GM23248 (cell line): ENCODE data around the gene DAB1. TPM values are rescaled to one million over a fixed set of nuclear protein-coding genes. Genes with fewer than 3 reads are reported as not detected.

Source experiments
- DNase-seq: peaks from one replicate; pipeline ENCODE4 v3.0.0-alpha.2; 2015
- H2AFZ ChIP-seq: fragments of 200-600 bp; sonication (generic); 2 replicates; pipeline ENCODE4 v1.6.1; 2016; ENCODE audit warnings: antibody characterized with exemption
- H3F3A ChIP-seq: fragments of 200-600 bp; sonication (generic); 2 replicates; pipeline ENCODE4 v1.6.1; 2016; ENCODE audit warnings: mild to moderate bottlenecking, antibody characterized with exemption, mixed run types; ENCODE audit not compliant: insufficient read depth
- H3K27ac ChIP-seq: fragments of 200-600 bp; sonication (generic); 2 replicates; pipeline ENCODE4 v1.5.1; 2016; ENCODE audit warnings: mild to moderate bottlenecking
- H3K27me3 ChIP-seq: fragments of 200-600 bp; sonication (generic); replicated peaks from 2 replicates; pipeline ENCODE4 v1.6.1; 2016; ENCODE audit warnings: mild to moderate bottlenecking; ENCODE audit not compliant: insufficient read depth
- H3K36me3 ChIP-seq: fragments of 200-600 bp; sonication (generic); 2 replicates; pipeline ENCODE4 v1.6.1; 2016; ENCODE audit warnings: low read depth, mild to moderate bottlenecking
- H3K4me1 ChIP-seq: fragments of 200-600 bp; sonication (generic); 2 replicates; pipeline ENCODE4 v1.6.1; 2016; ENCODE audit warnings: mild to moderate bottlenecking; ENCODE audit not compliant: insufficient read depth
- H3K4me2 ChIP-seq: fragments of 200-600 bp; sonication (generic); one replicate; pipeline ENCODE4 v1.6.1; 2016; ENCODE audit warnings: mild to moderate bottlenecking; ENCODE audit not compliant: unreplicated experiment
- H3K4me3 ChIP-seq: fragments of 200-600 bp; sonication (generic); 2 replicates; pipeline ENCODE4 v1.5.1; 2016; ENCODE audit warnings: mild to moderate bottlenecking
- H3K79me2 ChIP-seq: fragments of 200-600 bp; sonication (generic); 2 replicates; pipeline ENCODE4 v1.6.1; 2016; ENCODE audit warnings: mild to moderate bottlenecking; ENCODE audit not compliant: insufficient read depth
- H3K9ac ChIP-seq: fragments of 200-600 bp; sonication (generic); 2 replicates; pipeline ENCODE4 v1.6.1; 2016; ENCODE audit warnings: mild to moderate bottlenecking
- H3K9me2 ChIP-seq: fragments of 200-600 bp; sonication (generic); 2 replicates; pipeline ENCODE4 v1.6.1; 2016; ENCODE audit warnings: mixed run types, mild to moderate bottlenecking, moderate library complexity; ENCODE audit not compliant: insufficient read depth
- H3K9me3 ChIP-seq: fragments of 200-600 bp; sonication (generic); one replicate; pipeline ENCODE4 v1.6.1; 2017; ENCODE audit warnings: low read depth
- H4K20me1 ChIP-seq: fragments of 200-600 bp; sonication (generic); 2 replicates; pipeline ENCODE4 v1.6.0; 2016; ENCODE audit not compliant: insufficient read depth
- EZH2 ChIP-seq: fragments of 200-600 bp; sonication (generic); IDR thresholded peaks from 2 replicates; pipeline ENCODE4 v1.6.1; 2018; ENCODE audit warnings: antibody characterized with exemption, mild to moderate bottlenecking; ENCODE audit not compliant: insufficient read depth, poor library complexity, severe bottlenecking
- EZH2phosphoT487 ChIP-seq: fragments of 200-600 bp; sonication (generic); IDR thresholded peaks from 2 replicates; pipeline ENCODE4 v1.6.1; 2018; ENCODE audit warnings: antibody characterized with exemption, moderate library complexity, mild to moderate bottlenecking, low read depth; ENCODE audit not compliant: insufficient read depth
- WGBS, 2 experiments: methylation state at CpG; one replicate each; pipeline ENCODE4 v1.1.6; 2015 to 2017; ENCODE audit warnings: low lambda C conversion rate in 2 of 2, low coverage in 1 of 2; ENCODE audit errors: missing lambda C conversion rate in 2 of 2; 5-methylcytosine and 5-hydroxymethylcytosine counted together
- in situ Hi-C: fragments of 300-500 bp; cut with MboI; formaldehyde crosslinking; loops from 2 replicates; pipeline ENCODE4 v1.15.0; 2020
- polyA plus RNA-seq: library from polyadenylated mRNA; unstranded; fragments of >200 nt; fragmentation: Nextera tagmentation; extraction: Ambion mirVana; gene quantifications from 2 replicates; pipeline ENCODE4 v1.2.1, GENCODE V29; 2016
- total RNA-seq: library from RNA; depleted of rRNA; stranded (reverse); fragments of >200 nt; shearing (Covaris generic); gene quantifications from 2 replicates; pipeline ENCODE4 v1.2.3, GENCODE V29; 2014

The DAB1 gene
- total and polyA plus RNA-seq, 2 experiments from 2014 or later, result 0.11 to 0.39 TPM

DNA sequence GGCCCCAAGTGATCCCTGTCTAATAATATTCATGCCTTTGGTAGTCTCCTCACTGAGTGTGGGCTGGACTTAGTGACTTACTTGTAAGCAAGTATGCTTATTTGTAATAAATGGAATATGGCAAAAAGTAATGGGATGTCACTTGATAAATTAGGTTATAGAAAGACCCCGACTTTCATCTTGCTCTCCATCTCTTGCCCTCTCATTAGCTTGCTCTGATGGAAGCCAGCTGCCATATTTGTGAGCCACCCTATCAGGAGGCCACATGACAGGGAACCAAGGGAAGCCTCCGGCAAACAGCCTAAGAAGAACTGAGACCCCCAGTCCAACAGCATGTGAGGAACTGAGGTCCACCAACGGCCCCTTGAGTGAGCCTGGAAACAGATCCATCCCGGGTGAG lies 107.0 kb downstream of the DAB1 start:
- Histone ChIP-seq H3K9me2 (no peaks in the 10 kb centered on the region), H3K9me3 (no peaks in the 10 kb centered on the region), H2AFZ (no peak overlapping the region), H3K79me2 (no peaks in the 10 kb centered on the region), H3K9ac (no peak overlapping the region), H3K4me1 (no peaks in the 10 kb centered on the region), H3K4me2 (no peak overlapping the region), H3K4me3 (no peak overlapping the region), H3K27ac (no peak overlapping the region), H4K20me1 (no peaks in the 10 kb centered on the region), H3K36me3 (no peaks in the 10 kb centered on the region), H3F3A (no peaks in the 10 kb centered on the region), H3K27me3 (peaks cover 4% of the 10 kb centered on the region; the same call in 1 of the 2 replicates)
- in situ Hi-C loops, result no loop called here
- no peak for DNase-seq
- TF ChIP-seq EZH2phosphoT487 (no peak), EZH2 (no peak)
- WGBS, 2 experiments, result 16 to 24% methylated on average over 4 of the region's 4 CpGs

DNA sequence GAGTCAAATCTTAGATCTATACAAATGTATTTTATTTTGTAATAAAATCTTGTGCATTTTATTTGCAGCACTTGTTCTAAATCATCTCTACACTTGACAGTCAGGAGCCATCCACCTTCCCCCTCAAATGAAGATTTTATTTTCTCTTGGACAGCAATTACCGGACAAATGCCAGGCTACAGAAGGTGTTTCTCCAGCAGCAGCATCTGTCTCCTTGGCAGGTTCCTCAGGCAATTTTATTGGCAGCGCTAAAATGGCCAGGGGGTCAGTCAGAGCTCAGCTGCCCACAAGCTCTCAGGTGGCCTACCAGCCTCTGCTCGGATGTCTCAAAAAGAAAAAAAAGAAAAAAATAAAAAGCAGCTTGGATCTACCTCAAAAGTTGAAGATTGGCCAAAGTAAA lies 107.6 kb downstream of the DAB1 start:
- Histone ChIP-seq H3K27me3 (peaks cover 4% of the 10 kb centered on the region; the same call in 1 of the 2 replicates), H2AFZ (no peak overlapping the region), H3F3A (no peaks in the 10 kb centered on the region), H3K9ac (no peak overlapping the region), H3K4me3 (no peak overlapping the region), H3K4me2 (no peak overlapping the region), H3K4me1 (no peaks in the 10 kb centered on the region), H3K27ac (no peak overlapping the region), H3K9me3 (no peaks in the 10 kb centered on the region), H3K9me2 (no peaks in the 10 kb centered on the region), H3K79me2 (no peaks in the 10 kb centered on the region), H4K20me1 (no peaks in the 10 kb centered on the region), H3K36me3 (no peaks in the 10 kb centered on the region)
- 34 to 49% methylated on average over 3 of the region's 3 CpGs for WGBS, 2 experiments
- DNase-seq, result no peak
- no peak for TF ChIP-seq EZH2phosphoT487
- TF ChIP-seq EZH2, result no peak
- in situ Hi-C loops, result no loop called here

DNA sequence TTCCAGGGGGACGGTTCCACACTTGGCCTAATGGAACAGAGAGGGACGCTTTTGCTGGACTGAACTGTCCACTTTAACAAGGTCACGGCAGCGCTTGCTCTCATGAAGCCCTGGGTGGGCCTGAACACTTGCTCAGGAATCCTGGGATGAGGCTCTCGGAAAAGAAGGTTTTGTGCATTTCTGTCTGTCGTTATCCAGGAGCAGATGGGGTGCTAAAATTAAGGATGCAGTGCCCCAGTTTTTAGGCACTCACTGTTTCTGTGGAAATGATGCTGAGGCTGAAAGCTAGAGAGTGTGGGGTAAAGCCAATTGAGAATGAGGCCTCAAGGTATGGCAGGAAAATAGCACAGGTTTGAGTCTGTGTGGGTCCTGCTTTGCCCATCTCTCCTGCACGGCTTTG lies 111.0 kb downstream of the DAB1 start:
- no peaks in the 10 kb centered on the region for H4K20me1 ChIP-seq
- no peak overlapping the region for H2AFZ ChIP-seq
- in situ Hi-C loops, result no loop called here
- no peak overlapping the region for H3K27ac ChIP-seq
- no peaks in the 10 kb centered on the region for H3K36me3 ChIP-seq
- no peak for DNase-seq
- H3K79me2 ChIP-seq, result no peaks in the 10 kb centered on the region
- H3F3A ChIP-seq, result no peaks in the 10 kb centered on the region
- no peak overlapping the region for H3K4me2 ChIP-seq
- TF ChIP-seq EZH2 (no peak), EZH2phosphoT487 (no peak)
- H3K4me1 ChIP-seq, result no peaks in the 10 kb centered on the region
- H3K9me2 ChIP-seq, result no peaks in the 10 kb centered on the region
- H3K27me3 ChIP-seq, result no peaks in the 10 kb centered on the region; the same call in 1 of the 2 replicates
- no peaks in the 10 kb centered on the region for H3K9me3 ChIP-seq
- H3K9ac ChIP-seq, result no peak overlapping the region
- H3K4me3 ChIP-seq, result no peak overlapping the region
- 39 to 41% methylated on average over 7 of the region's 7 CpGs for WGBS, 2 experiments

- no peak overlapping the region for H3K27ac ChIP-seq
- no peaks in the 10 kb centered on the region for H3K36me3 ChIP-seq
- H4K20me1 ChIP-seq, result no peaks in the 10 kb centered on the region
- no peaks in the 10 kb centered on the region for H3K9me2 ChIP-seq
- H3K4me3 ChIP-seq, result no peak overlapping the region
- H3K27me3 ChIP-seq, result no peaks in the 10 kb centered on the region; the same call in 1 of the 2 replicates
- TF ChIP-seq EZH2, result no peak
- TF ChIP-seq EZH2phosphoT487, result no peak
- H2AFZ ChIP-seq, result no peak overlapping the region
- H3K79me2 ChIP-seq, result no peaks in the 10 kb centered on the region
- no peaks in the 10 kb centered on the region for H3F3A ChIP-seq
- no peaks in the 10 kb centered on the region for H3K4me1 ChIP-seq
- no peaks in the 10 kb centered on the region for H3K9me3 ChIP-seq
- H3K4me2 ChIP-seq, result no peak overlapping the region
- H3K9ac ChIP-seq, result no peak overlapping the region
- no peak for DNase-seq
- WGBS, 2 experiments, result 56 to 59% methylated on average over 1 of the region's 1 CpG
- in situ Hi-C loops, result no loop called here
Measured at GRCh38 chr1:57311411-57311810, 112.4 kb downstream of the DAB1 start.

- H3K27ac ChIP-seq, result no peak overlapping the region
- no peak overlapping the region for H2AFZ ChIP-seq
- H3K4me3 ChIP-seq, result no peak overlapping the region
- WGBS, 2 experiments, result 17 to 23% methylated on average over 5 of the region's 5 CpGs
- H3K9ac ChIP-seq, result no peak overlapping the region
- H3K9me3 ChIP-seq, result no peaks in the 10 kb centered on the region
- no peaks in the 10 kb centered on the region for H4K20me1 ChIP-seq
- H3F3A ChIP-seq, result no peaks in the 10 kb centered on the region
- no peaks in the 10 kb centered on the region; the same call in 1 of the 2 replicates for H3K27me3 ChIP-seq
- H3K9me2 ChIP-seq, result no peaks in the 10 kb centered on the region
- H3K79me2 ChIP-seq, result no peaks in the 10 kb centered on the region
- in situ Hi-C loops, result no loop called here
- H3K36me3 ChIP-seq, result no peaks in the 10 kb centered on the region
- H3K4me2 ChIP-seq, result no peak overlapping the region
- DNase-seq, result no peak
- no peaks in the 10 kb centered on the region for H3K4me1 ChIP-seq
- TF ChIP-seq EZH2, result no peak
- TF ChIP-seq EZH2phosphoT487, result no peak
Measured at GRCh38 chr1:57311006-57311405, 112.9 kb downstream of the DAB1 start.
